ENCODE data around the gene DERA.
A peak's percentile ranks its signal among the peaks of the same experiment; 100 is the strongest.
"Not testable (repeated sequence)": the region's sequence is repeated elsewhere in the genome, so short reads cannot be mapped to it uniquely, and the experiment has no call there.

The DERA gene

GRCh38 chr12:16057351-16057751, 146.2 kb downstream of the DERA start:
- intact Hi-C loops (cut with DNase I), result not testable (repeated sequence)
- DNase-seq, result peak in 1 of 10 donors; percentile 66

DNA sequence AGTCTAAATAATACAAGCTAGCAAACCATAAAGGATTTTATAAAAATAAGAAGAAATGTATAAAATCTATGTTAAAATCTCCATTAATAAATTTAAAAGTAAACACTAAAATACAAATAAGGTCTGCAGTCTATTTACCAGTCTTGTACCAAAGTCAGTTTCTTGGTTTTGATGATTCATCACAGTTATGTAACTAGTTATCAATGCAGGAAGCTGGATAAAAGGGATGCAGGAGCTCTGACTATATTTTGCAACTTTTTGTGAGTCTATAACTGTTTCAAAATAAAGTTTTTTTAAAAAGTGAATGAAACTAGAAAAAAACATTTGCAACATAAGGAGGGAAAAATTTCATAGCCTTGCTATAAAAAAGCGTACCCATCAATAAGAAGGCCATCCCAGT, 151.5 kb downstream of the DERA start:
- intact Hi-C loops (cut with DNase I), result no loop called here
- DNase-seq, result no peak

DNA sequence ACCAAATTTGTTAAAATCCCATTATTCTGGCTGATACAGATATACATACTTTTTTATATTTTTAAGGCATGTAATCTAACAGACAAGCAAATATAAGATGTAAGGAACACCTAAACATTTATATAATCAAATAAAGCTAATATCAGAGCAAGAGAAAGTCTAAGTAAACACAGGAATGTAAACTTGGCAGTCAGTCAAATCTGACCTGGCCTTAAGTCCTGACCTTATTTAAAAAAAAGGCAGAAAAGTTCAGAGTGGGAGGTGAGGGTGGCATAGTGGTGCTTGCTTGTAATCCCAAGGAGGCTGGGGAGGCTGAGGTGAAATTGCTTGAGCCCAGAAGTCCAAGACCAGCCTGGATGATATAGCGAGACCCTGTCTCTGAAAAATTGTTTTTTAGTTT, 152.6 kb downstream of the DERA start:
- DNase-seq, result no peak
- intact Hi-C loops (cut with DNase I), result no loop called here

DNA sequence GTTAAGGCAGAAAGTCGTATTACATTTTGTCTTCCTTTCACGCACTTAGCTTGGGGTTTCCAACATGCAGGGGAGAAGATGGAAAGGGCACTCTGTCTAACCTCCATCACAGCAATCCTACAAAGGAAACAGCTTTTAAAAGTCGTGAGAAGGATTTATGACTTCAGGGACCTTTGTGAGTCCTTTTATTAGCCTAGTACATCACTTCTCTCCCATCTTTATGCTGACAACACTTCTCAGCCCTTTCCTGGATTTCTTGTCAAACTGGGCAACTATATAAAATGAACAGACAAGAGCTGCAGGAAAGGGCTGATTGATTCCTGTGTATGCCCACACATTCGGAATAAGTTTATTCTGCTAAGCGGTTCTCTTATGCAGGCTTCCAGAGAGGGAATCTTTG, 159.0 kb downstream of the DERA start:
- intact Hi-C loops (cut with DNase I), result no loop called here

GRCh38 chr12:16072678-16073077, 161.5 kb downstream of the DERA start:
- DNase-seq, result no peak
- intact Hi-C loops (cut with DNase I), result no loop called here

More for the DNA sequence above, 159.0 kb downstream of the DERA start:
- no peak for DNase-seq

- DNase-seq, result no peak
- intact Hi-C loops (cut with DNase I), result no loop called here
Observed at GRCh38 chr12:16074894-16075293, 163.8 kb downstream of the DERA start.

DNA sequence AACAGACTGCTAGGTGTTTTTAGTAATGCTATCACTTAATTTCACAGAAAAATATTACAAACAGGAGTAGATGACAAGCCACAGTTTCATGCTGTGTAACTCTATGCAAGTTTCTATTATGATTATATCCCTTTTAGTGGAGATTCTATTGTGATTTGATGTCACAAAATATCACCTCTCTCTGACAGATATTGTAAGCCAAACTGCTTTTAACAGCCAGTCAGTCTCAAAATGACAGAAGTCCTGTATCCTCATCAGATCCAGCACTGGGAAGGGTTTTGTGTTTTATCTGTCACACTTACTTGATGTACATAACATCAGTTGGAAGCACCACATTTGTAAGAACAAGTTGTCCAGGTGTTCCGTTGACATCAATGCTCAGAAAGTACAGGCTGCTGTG, 164.8 kb downstream of the DERA start:
- DNase-seq, result no peak

GRCh38 chr12:16076557-16076956, 165.4 kb downstream of the DERA start:
- DNase-seq, result no peak
- intact Hi-C loops (cut with DNase I), result no loop called here

More for the DNA sequence above, 164.8 kb downstream of the DERA start:
- intact Hi-C loops (cut with DNase I), result no loop called here

- DNase-seq, result no peak
- intact Hi-C loops (cut with DNase I), result no loop called here
Observed at GRCh38 chr12:16076970-16077522, 165.9 kb downstream of the DERA start.

GRCh38 chr12:16086462-16086861, 175.3 kb downstream of the DERA start:
- no peak for DNase-seq
- intact Hi-C loops (cut with DNase I), result no loop called here

DNA sequence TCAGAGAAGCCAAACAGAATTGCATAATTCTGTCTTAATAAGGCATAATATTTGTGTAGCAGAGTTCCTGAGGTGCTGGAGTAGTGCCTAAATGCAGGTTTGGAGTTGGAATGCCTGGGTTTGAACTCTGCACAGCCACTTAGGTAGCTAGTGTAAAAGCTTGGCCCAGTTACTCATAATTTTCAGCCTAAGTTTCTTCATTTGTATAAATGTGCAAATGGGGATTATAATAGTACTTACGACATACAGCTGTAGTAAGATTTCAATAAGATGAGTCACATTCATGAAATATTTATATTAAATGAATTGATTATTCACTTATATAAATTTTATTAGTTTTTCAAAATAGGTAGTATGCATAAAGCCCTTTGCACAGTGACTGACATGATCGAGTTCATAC, 175.8 kb downstream of the DERA start:
- intact Hi-C loops (cut with DNase I), result no loop called here
- no peak for DNase-seq

All from posterior cingulate gyrus (tissue), 11 donors.